Immature natural killer cell (primary cell): ENCODE results near the gene KPNA4. TPM values are rescaled to one million over a fixed set of nuclear protein-coding genes. Genes with fewer than 3 reads are reported as not detected.
"Not testable (repeated sequence)": the region's sequence is repeated elsewhere in the genome, so short reads cannot be mapped to it uniquely, and the experiment has no call there.

Source experiments
- DNase-seq, 3 donors: peaks; one replicate each; pipeline ENCODE4 v3.0.0; 2022; ENCODE audit warnings: mixed read lengths in 1 of 3
- H3K27ac Mint-ChIP-seq, 6 donors: one replicate each; pipeline ENCODE4 v1.8.0; 2020; ENCODE audit warnings: mixed read lengths in 6 of 6, mild to moderate bottlenecking in 5 of 6, inconsistent platforms in 4 of 6, moderate library complexity in 3 of 6
- H3K27me3 Mint-ChIP-seq, 3 donors: one replicate each; pipeline ENCODE4 v1.8.0; 2020 to 2021; ENCODE audit warnings: low read depth in 3 of 3, mild to moderate bottlenecking in 3 of 3, mixed read lengths in 3 of 3, moderate library complexity in 3 of 3, inconsistent platforms in 1 of 3
- H3K36me3 Mint-ChIP-seq, 3 donors: one replicate each; pipeline ENCODE4 v1.8.0; 2020; ENCODE audit warnings: mixed read lengths in 3 of 3, inconsistent platforms in 2 of 3, mild to moderate bottlenecking in 2 of 3
- H3K4me1 Mint-ChIP-seq, 2 donors: one replicate each; pipeline ENCODE4 v1.8.0; 2020; ENCODE audit warnings: inconsistent platforms in 2 of 2, mild to moderate bottlenecking in 2 of 2, mixed read lengths in 2 of 2, moderate library complexity in 1 of 2
- H3K4me3 Mint-ChIP-seq, 5 donors: one replicate each; pipeline ENCODE4 v1.8.0; 2020; ENCODE audit warnings: mild to moderate bottlenecking in 5 of 5, mixed read lengths in 5 of 5, inconsistent platforms in 3 of 5, moderate library complexity in 3 of 5
- H3K9me3 Mint-ChIP-seq, 6 donors: one replicate each; pipeline ENCODE4 v1.8.0; 2020; ENCODE audit warnings: mild to moderate bottlenecking in 6 of 6, mixed read lengths in 6 of 6, inconsistent platforms in 4 of 6, moderate library complexity in 3 of 6
- polyA plus RNA-seq, 3 donors: library from polyadenylated mRNA; unstranded; fragments of 300-500 nt; fragmentation: Illumina TruSeq; gene quantifications; one replicate each; pipeline ENCODE4 v1.2.3, GENCODE V29; 2021

Gene KPNA4
- polyA plus RNA-seq, 3 donors from 2014 or later, result 10.5 to 12.0 (median 10.9) TPM

- no peaks in the 10 kb centered on the region for H3K27me3 Mint-ChIP-seq
- peaks cover 0 to 20% (median 11%) of the 10 kb centered on the region in 3 donors for H3K36me3 Mint-ChIP-seq
- DNase-seq, result no peak
- H3K4me1 Mint-ChIP-seq, result peaks cover 6 to 7% of the 10 kb centered on the region in 2 donors
- peak overlapping the region in 4 of 6 donors; percentile 36 to 76 (median 60) for H3K27ac Mint-ChIP-seq
- H3K9me3 Mint-ChIP-seq, result no peaks in the 10 kb centered on the region
- no peak overlapping the region for H3K4me3 Mint-ChIP-seq
Measured at GRCh38 chr3:160532371-160532770, 33.0 kb downstream of the KPNA4 start.

- Mint-ChIP-seq H3K27ac (peak overlapping the region in 2 of 6 donors; percentile 49 to 53), H3K4me3 (no peak overlapping the region)
Measured at GRCh38 chr3:160531311-160531710, 34.1 kb downstream of the KPNA4 start.

GRCh38 chr3:160516391-160516790 lies 49.0 kb downstream of the KPNA4 start:
- H3K4me3 Mint-ChIP-seq, H3K27me3 Mint-ChIP-seq, DNase-seq, H3K27ac Mint-ChIP-seq, H3K9me3 Mint-ChIP-seq: not testable (repeated sequence)
- H3K4me1 Mint-ChIP-seq, result peaks cover 0 to 15% of the 10 kb centered on the region in 2 donors
- peaks cover 25 to 38% (median 29%) of the 10 kb centered on the region in 3 donors for H3K36me3 Mint-ChIP-seq

More at GRCh38 chr3:160531311-160531710, 34.1 kb downstream of the KPNA4 start:
- Mint-ChIP-seq H3K27me3 (no peaks in the 10 kb centered on the region), H3K4me1 (peaks cover 0 to 2% of the 10 kb centered on the region in 2 donors), H3K9me3 (no peaks in the 10 kb centered on the region), H3K36me3 (peaks cover 5 to 27% (median 14%) of the 10 kb centered on the region in 3 donors)
- no peak for DNase-seq

GRCh38 chr3:160501325-160501724 lies 64.0 kb downstream of the KPNA4 start:
- H3K9me3 Mint-ChIP-seq, result no peaks in the 10 kb centered on the region
- H3K27ac Mint-ChIP-seq, result no peak overlapping the region
- H3K36me3 Mint-ChIP-seq, result peaks cover 14 to 28% (median 19%) of the 10 kb centered on the region in 3 donors
- no peaks in the 10 kb centered on the region for H3K4me1 Mint-ChIP-seq
- no peak overlapping the region for H3K4me3 Mint-ChIP-seq
- no peak for DNase-seq
- H3K27me3 Mint-ChIP-seq, result no peaks in the 10 kb centered on the region

- no peak for DNase-seq
- H3K36me3 Mint-ChIP-seq, result peaks cover 11 to 23% (median 22%) of the 10 kb centered on the region in 3 donors
- no peaks in the 10 kb centered on the region for H3K27me3 Mint-ChIP-seq
- no peak overlapping the region for H3K27ac Mint-ChIP-seq
- no peak overlapping the region for H3K4me3 Mint-ChIP-seq
- no peaks in the 10 kb centered on the region for H3K4me1 Mint-ChIP-seq
- no peaks in the 10 kb centered on the region for H3K9me3 Mint-ChIP-seq
Measured at GRCh38 chr3:160498202-160498601, 67.2 kb downstream of the KPNA4 start.

- H3K27ac Mint-ChIP-seq, result no peak overlapping the region
Measured at GRCh38 chr3:160490166-160490565, 75.2 kb downstream of the KPNA4 start.

GRCh38 chr3:160486459-160486869 lies 78.9 kb downstream of the KPNA4 start:
- Mint-ChIP-seq H3K4me1 (peaks cover 6 to 15% of the 10 kb centered on the region in 2 donors), H3K27ac (no peak overlapping the region), H3K36me3 (no peaks in the 10 kb centered on the region), H3K9me3 (no peaks in the 10 kb centered on the region), H3K4me3 (peak overlapping the region in 4 of 5 donors; percentile 46 to 82 (median 76)), H3K27me3 (peaks cover 0 to 3% (median 2%) of the 10 kb centered on the region in 3 donors)
- DNase-seq, result peak; percentile 12 to 17 (median 13)

More at GRCh38 chr3:160490166-160490565, 75.2 kb downstream of the KPNA4 start:
- DNase-seq, result no peak
- Mint-ChIP-seq H3K4me3 (no peak overlapping the region), H3K27me3 (peaks cover 0 to 2% (median 0%) of the 10 kb centered on the region in 3 donors), H3K4me1 (peaks cover 4 to 12% of the 10 kb centered on the region in 2 donors), H3K9me3 (no peaks in the 10 kb centered on the region), H3K36me3 (no peaks in the 10 kb centered on the region)

GRCh38 chr3:160482796-160483195 lies 82.6 kb downstream of the KPNA4 start:
- Mint-ChIP-seq H3K27ac (no peak overlapping the region), H3K4me3 (no peak overlapping the region)

GRCh38 chr3:160481856-160482255 lies 83.5 kb downstream of the KPNA4 start:
- Mint-ChIP-seq H3K4me1 (peaks cover 6 to 15% of the 10 kb centered on the region in 2 donors), H3K9me3 (no peaks in the 10 kb centered on the region), H3K4me3 (no peak overlapping the region), H3K27ac (no peak overlapping the region), H3K36me3 (peaks cover 0 to 3% (median 0%) of the 10 kb centered on the region in 3 donors), H3K27me3 (peaks cover 0 to 5% (median 0%) of the 10 kb centered on the region in 3 donors)
- DNase-seq, result no peak

More at GRCh38 chr3:160482796-160483195, 82.6 kb downstream of the KPNA4 start:
- H3K9me3 Mint-ChIP-seq, result no peaks in the 10 kb centered on the region
- H3K4me1 Mint-ChIP-seq, result peaks cover 6 to 15% of the 10 kb centered on the region in 2 donors
- peaks cover 0 to 3% (median 0%) of the 10 kb centered on the region in 3 donors for H3K36me3 Mint-ChIP-seq
- DNase-seq, result no peak
- H3K27me3 Mint-ChIP-seq, result peaks cover 0 to 5% (median 0%) of the 10 kb centered on the region in 3 donors

GRCh38 chr3:160480931-160481330 lies 84.4 kb downstream of the KPNA4 start:
- Mint-ChIP-seq H3K27me3 (peaks cover 0 to 5% (median 0%) of the 10 kb centered on the region in 3 donors), H3K4me3 (no peak overlapping the region), H3K4me1 (peaks cover 6 to 11% of the 10 kb centered on the region in 2 donors), H3K36me3 (peaks cover 0 to 3% (median 0%) of the 10 kb centered on the region in 3 donors), H3K27ac (no peak overlapping the region), H3K9me3 (no peaks in the 10 kb centered on the region)
- DNase-seq, result no peak

GRCh38 chr3:160479376-160479775 lies 86.0 kb downstream of the KPNA4 start:
- DNase-seq, result no peak
- no peak overlapping the region for H3K4me3 Mint-ChIP-seq
- no peaks in the 10 kb centered on the region for H3K9me3 Mint-ChIP-seq
- no peak overlapping the region for H3K27ac Mint-ChIP-seq
- peaks cover 0 to 5% (median 2%) of the 10 kb centered on the region in 3 donors for H3K27me3 Mint-ChIP-seq
- no peaks in the 10 kb centered on the region for H3K4me1 Mint-ChIP-seq
- H3K36me3 Mint-ChIP-seq, result peaks cover 0 to 3% (median 0%) of the 10 kb centered on the region in 3 donors

- peaks cover 0 to 3% (median 0%) of the 10 kb centered on the region in 3 donors for H3K36me3 Mint-ChIP-seq
- H3K4me3 Mint-ChIP-seq, result no peak overlapping the region
- peaks cover 0 to 5% (median 2%) of the 10 kb centered on the region in 3 donors for H3K27me3 Mint-ChIP-seq
- no peak overlapping the region for H3K27ac Mint-ChIP-seq
- H3K4me1 Mint-ChIP-seq, result no peaks in the 10 kb centered on the region
- DNase-seq, result no peak
- H3K9me3 Mint-ChIP-seq, result no peaks in the 10 kb centered on the region
Measured at GRCh38 chr3:160478338-160478737, 87.0 kb downstream of the KPNA4 start.

GRCh38 chr3:160477750-160478149 lies 87.6 kb downstream of the KPNA4 start:
- H3K4me1 Mint-ChIP-seq, result no peaks in the 10 kb centered on the region
- peaks cover 0 to 2% (median 2%) of the 10 kb centered on the region in 3 donors for H3K27me3 Mint-ChIP-seq
- H3K9me3 Mint-ChIP-seq, result no peaks in the 10 kb centered on the region
- H3K27ac Mint-ChIP-seq, result no peak overlapping the region
- peaks cover 0 to 3% (median 0%) of the 10 kb centered on the region in 3 donors for H3K36me3 Mint-ChIP-seq
- H3K4me3 Mint-ChIP-seq, result no peak overlapping the region
- no peak for DNase-seq

- no peaks in the 10 kb centered on the region for H3K9me3 Mint-ChIP-seq
Measured at GRCh38 chr3:160475884-160476283, 89.5 kb downstream of the KPNA4 start.

GRCh38 chr3:160475153-160475552 lies 90.2 kb downstream of the KPNA4 start:
- H3K27me3 Mint-ChIP-seq, result peaks cover 0 to 2% (median 2%) of the 10 kb centered on the region in 3 donors
- DNase-seq, result no peak

More at GRCh38 chr3:160475884-160476283, 89.5 kb downstream of the KPNA4 start:
- no peak overlapping the region for H3K27ac Mint-ChIP-seq
- no peaks in the 10 kb centered on the region for H3K4me1 Mint-ChIP-seq
- DNase-seq, result no peak
- H3K27me3 Mint-ChIP-seq, result peaks cover 0 to 2% (median under 1%) of the 10 kb centered on the region in 3 donors
- H3K4me3 Mint-ChIP-seq, result no peak overlapping the region
- peaks cover 0 to under 1% (median 0%) of the 10 kb centered on the region in 3 donors for H3K36me3 Mint-ChIP-seq

More at GRCh38 chr3:160475153-160475552, 90.2 kb downstream of the KPNA4 start:
- Mint-ChIP-seq H3K27ac (no peak overlapping the region), H3K9me3 (no peaks in the 10 kb centered on the region), H3K36me3 (no peaks in the 10 kb centered on the region), H3K4me3 (no peak overlapping the region), H3K4me1 (no peaks in the 10 kb centered on the region)
